Type B pancreatic cell (in vitro differentiated cells): ENCODE results near the gene KRTAP4-16. TPM values are rescaled to one million over a fixed set of nuclear protein-coding genes. Genes with fewer than 3 reads are reported as not detected.
"Not testable (repeated sequence)": the region's sequence is repeated elsewhere in the genome, so short reads cannot be mapped to it uniquely, and the experiment has no call there.

ENCODE experiments used
- DNase-seq: peaks from one replicate; pipeline ENCODE4 v3.0.0; 2021; ENCODE audit warnings: mixed read lengths; ENCODE audit not compliant: unreplicated experiment; ENCODE audit errors: extremely low spot score
- H3K27ac Mint-ChIP-seq: 2 replicates; pipeline ENCODE4 v1.8.0; 2021; ENCODE audit warnings: mild to moderate bottlenecking, mixed read lengths
- H3K27me3 Mint-ChIP-seq: 2 replicates; pipeline ENCODE4 v1.8.0; 2021; ENCODE audit warnings: mixed read lengths
- H3K36me3 Mint-ChIP-seq: 2 replicates; pipeline ENCODE4 v1.8.0; 2021; ENCODE audit warnings: mixed read lengths
- H3K4me1 Mint-ChIP-seq: one replicate; pipeline ENCODE4 v1.8.0; 2021; ENCODE audit warnings: mixed read lengths; ENCODE audit not compliant: unreplicated experiment
- H3K4me3 Mint-ChIP-seq: 2 replicates; pipeline ENCODE4 v1.8.0; 2021; ENCODE audit warnings: mild to moderate bottlenecking, mixed read lengths
- H3K9me3 Mint-ChIP-seq: 2 replicates; pipeline ENCODE4 v1.8.0; 2021; ENCODE audit warnings: mixed read lengths
- CTCF ChIP-seq: fragments of 200-600 bp; sonication (generic); conservative IDR thresholded peaks from 2 replicates; pipeline ENCODE4 v1.5.0; 2021; ENCODE audit warnings: antibody characterized with exemption, mild to moderate bottlenecking
- long read RNA-seq: library from polyadenylated mRNA; unstranded; transcript quantifications from one replicate; pipeline ENCODE4 v2.0.0, GENCODE V29; 2020
- total RNA-seq: library from RNA; stranded (reverse); gene quantifications from 2 replicates; pipeline ENCODE4 v1.2.1, GENCODE V29; 2021; ENCODE audit warnings: low replicate concordance

KRTAP4-16 gene
- not detected in 2 replicates for total RNA-seq
- long read RNA-seq: 0 reads

GRCh38 chr17:41101586-41102259, at the start of gene KRTAP4-16:
Gene KRTAP4-16 (minus strand): TSS chr17:41102209. CDS start chr17:41102209, 0 bp downstream.
- peaks cover 5% of the 10 kb centered on the region for H3K36me3 Mint-ChIP-seq
- H3K27ac Mint-ChIP-seq: no peak within 1 kb of the TSS
- H3K27me3 Mint-ChIP-seq: no peaks in the 10 kb centered on the region
- peaks cover 14% of the 10 kb centered on the region for H3K4me1 Mint-ChIP-seq
- no peak for DNase-seq
- no peak for TF ChIP-seq CTCF
- H3K9me3 Mint-ChIP-seq: peaks cover 6% of the 10 kb centered on the region
- no peak within 1 kb of the TSS for H3K4me3 Mint-ChIP-seq

GRCh38 chr17:41151525-41151924, 49.5 kb upstream of the KRTAP4-16 start:
- H3K4me3 Mint-ChIP-seq: no peak overlapping the region
- no peak for DNase-seq
- no peak for TF ChIP-seq CTCF
- H3K27me3 Mint-ChIP-seq: peaks cover 4% of the 10 kb centered on the region
- no peaks in the 10 kb centered on the region for H3K4me1 Mint-ChIP-seq
- H3K9me3 Mint-ChIP-seq: no peaks in the 10 kb centered on the region
- no peaks in the 10 kb centered on the region for H3K36me3 Mint-ChIP-seq
- H3K27ac Mint-ChIP-seq: no peak overlapping the region

DNA sequence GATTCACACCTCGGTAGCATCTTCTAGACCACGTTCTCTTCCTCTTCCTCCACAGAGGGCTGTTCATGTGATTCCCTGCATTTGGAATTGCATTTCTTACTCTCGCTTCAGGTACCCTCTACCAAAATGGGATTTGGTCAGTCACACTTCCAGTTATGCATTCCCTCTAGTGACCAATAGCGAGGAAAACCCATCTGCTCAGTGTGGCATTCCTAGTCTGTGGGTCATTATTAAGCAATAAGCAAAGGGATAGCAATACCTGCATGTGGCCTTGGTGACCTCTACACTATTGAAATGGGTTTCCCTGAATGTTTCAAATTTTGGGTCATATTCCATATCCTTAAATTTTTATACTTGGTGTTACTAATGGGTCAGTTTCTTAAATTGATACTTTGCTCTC, 48.0 kb upstream of the KRTAP4-16 start:
- Mint-ChIP-seq H3K27me3 (peaks cover 4% of the 10 kb centered on the region), H3K4me3 (no peak overlapping the region)

DNA sequence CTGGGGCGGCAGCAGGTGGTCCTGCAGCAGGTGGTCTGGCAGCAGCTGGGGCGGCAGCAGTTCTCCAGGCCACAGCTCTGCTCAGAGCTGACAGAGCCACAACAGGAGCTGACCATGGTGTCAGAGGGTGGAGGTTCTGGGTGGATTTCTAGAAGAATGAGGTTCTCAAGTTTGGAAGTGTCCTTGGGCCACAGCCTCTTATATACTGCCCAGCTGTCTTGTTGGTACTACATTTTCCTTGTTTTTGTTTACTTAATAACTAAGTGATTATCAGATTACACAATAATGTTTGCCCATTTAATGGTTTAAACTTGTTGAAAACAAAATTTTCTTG, 47.6 kb upstream of the KRTAP4-16 start, which contains the start of gene KRTAP4-5:
TSS of gene KRTAP4-5 (minus strand) at position 174 of the 334 bp plus-strand sequence. CDS start at position 116, 58 bp downstream.
- Mint-ChIP-seq H3K4me3 (no peak within 1 kb of the TSS), H3K4me1 (no peaks in the 10 kb centered on the region), H3K9me3 (no peaks in the 10 kb centered on the region), H3K27ac (no peak within 1 kb of the TSS), H3K36me3 (no peaks in the 10 kb centered on the region), H3K27me3 (peaks cover 4% of the 10 kb centered on the region)
- DNase-seq: no peak
- TF ChIP-seq CTCF: no peak

More for the DNA sequence above, 48.0 kb upstream of the KRTAP4-16 start:
- H3K9me3 Mint-ChIP-seq: no peaks in the 10 kb centered on the region
- no peak for DNase-seq
- TF ChIP-seq CTCF: no peak
- no peaks in the 10 kb centered on the region for H3K36me3 Mint-ChIP-seq
- H3K27ac Mint-ChIP-seq: no peak overlapping the region
- H3K4me1 Mint-ChIP-seq: no peaks in the 10 kb centered on the region

DNA sequence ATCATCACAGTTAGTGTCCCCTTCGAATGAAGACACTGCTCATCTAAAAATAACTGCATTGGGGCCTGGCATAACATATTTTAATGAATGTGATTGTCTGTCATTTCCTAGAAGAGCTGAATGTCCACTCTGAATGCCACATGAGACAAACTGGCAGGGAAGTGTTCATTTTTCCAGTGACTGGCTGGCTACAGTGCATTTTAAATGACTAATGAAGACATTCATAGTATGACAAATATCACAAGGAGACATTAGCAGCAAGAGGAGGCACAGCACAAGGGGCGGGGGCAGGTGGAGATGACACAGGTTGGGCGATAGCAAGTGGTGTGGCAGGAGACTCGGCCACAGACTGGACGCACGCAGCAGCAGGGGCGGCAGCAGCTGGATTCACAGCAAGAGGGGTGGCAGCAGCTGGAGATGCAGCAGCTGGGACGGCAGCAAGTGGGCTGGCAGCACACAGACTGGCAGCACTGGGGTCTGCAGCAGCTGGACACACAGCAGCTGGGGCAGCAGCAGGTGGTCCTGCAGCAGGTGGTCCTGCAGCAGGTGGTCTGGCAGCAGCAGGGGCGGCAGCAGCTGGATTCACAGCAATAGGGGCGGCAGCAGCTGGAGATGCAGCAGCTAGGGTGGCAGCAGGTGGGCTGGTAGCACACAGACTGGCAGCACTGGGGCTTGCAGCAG, 47.1 kb upstream of the KRTAP4-16 start:
- not testable (repeated sequence) for H3K36me3 Mint-ChIP-seq, H3K9me3 Mint-ChIP-seq

GRCh38 chr17:41147531-41148204, 45.7 kb upstream of the KRTAP4-16 start:
- TF ChIP-seq CTCF: no peak
- H3K9me3 Mint-ChIP-seq: peaks cover 9% of the 10 kb centered on the region
- peaks cover 4% of the 10 kb centered on the region for H3K27me3 Mint-ChIP-seq
- peaks cover 3% of the 10 kb centered on the region for H3K36me3 Mint-ChIP-seq
- no peaks in the 10 kb centered on the region for H3K4me1 Mint-ChIP-seq
- no peak overlapping the region for H3K27ac Mint-ChIP-seq
- DNase-seq: no peak
- H3K4me3 Mint-ChIP-seq: no peak overlapping the region

More for the DNA sequence above, 47.1 kb upstream of the KRTAP4-16 start:
- H3K4me3 Mint-ChIP-seq, DNase-seq, H3K27me3 Mint-ChIP-seq, H3K4me1 Mint-ChIP-seq, H3K27ac Mint-ChIP-seq: not testable (repeated sequence)
